Activated CD4-positive, CD25-positive, alpha-beta regulatory T cell (primary cell): ENCODE data around the gene RAB40A.
"Not testable (repeated sequence)": the region's sequence is repeated elsewhere in the genome, so short reads cannot be mapped to it uniquely, and the experiment has no call there.

Experiments used
- DNase-seq, 4 experiments: peaks; one replicate each; lab custom pipeline; 2025; lab: John Stamatoyannopoulos, UW

RAB40A gene

DNA sequence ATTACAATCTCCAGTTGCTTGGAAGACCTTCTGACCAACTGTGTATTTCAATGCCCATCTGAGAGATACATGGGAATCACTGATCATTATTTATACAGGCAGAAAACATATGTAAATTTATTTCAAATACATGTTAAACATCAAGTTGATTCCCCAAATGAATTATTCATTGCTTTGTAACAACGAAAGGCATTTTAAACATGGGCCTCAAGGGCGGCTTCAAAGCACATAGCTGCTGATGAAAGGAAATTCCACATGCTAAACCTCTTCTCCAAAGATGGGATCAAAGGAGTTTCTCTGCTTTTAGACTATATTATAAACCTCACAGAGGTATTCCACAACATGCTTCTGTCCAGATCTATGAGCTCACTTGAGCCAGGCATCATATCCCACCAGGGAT is 4.3 kb upstream of the RAB40A start:
- DNase-seq: no peak

DNA sequence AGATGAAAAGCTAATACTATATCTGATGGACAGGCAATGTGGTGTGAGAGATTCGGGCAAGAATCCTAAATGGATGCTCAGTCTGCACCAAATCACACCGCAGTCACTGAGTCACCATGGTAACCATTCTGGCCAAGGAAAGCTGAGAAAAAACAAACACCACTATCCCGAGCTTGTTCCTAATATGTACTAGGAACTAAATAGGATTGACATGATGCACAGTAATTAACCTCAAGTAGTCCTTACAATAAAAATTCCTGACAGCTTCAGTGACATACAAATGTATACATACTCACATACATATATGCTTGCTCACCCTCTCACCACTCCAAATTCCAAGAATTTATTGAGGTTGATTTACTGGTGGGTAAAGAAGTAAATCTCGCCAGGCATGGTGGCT is 1.1 kb upstream of the RAB40A start:
- DNase-seq: no peak

- no peak for DNase-seq
Measured at GRCh38 chrX:103518571-103518970, 718 bp downstream of the RAB40A start.

GRCh38 chrX:103517246-103517645 is 2.0 kb downstream of the RAB40A start:
- DNase-seq: no peak

DNA sequence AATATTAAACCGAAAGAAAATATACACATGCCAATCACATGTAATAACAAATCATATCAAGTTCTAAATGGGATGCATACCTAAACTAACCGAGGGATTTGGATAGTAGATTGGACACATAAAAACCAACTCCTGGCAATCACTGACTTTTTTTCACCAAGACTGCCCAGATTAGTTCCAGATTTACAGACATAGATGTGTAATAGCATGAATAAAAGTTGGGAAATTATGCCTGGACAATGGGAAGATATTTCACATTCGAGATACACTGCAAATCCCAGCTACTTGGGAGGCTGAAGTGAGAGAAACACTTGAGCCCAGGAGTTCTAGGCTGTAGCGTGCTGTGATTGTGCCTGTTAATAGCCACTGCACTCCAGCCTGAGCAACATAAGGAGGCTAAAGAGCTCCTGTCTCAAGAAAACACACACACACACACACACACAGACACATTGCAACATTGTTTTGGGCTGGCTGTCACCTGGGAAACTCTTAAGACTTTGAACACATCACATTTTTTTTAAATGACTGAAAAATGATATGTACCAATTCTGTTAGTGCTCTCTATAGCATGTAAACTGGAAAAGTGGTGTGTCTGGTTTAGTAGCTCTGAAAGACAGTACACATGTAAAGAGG is 5.7 kb downstream of the RAB40A start:
- no peak for DNase-seq

- no peak for DNase-seq
Measured at GRCh38 chrX:103513067-103513466, 6.2 kb downstream of the RAB40A start.

DNA sequence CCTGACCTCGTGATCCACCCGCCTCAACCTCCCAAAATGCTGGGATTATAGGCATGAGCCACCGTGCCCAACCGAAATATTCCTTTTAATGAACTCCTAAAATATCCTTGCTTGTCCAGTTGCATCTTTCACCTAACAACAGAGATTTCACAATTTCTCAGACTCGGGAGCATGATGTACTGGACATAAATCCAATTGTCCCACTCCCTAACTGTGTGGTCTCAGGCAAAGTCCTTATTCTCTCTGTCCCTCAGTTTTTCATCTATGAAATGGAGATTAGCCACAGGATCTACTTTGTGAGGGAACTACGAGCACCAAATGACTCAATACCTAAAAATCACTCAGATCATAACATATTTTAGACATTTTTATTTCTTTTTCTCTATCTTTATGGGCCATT is 9.3 kb downstream of the RAB40A start:
- DNase-seq: no peak

DNA sequence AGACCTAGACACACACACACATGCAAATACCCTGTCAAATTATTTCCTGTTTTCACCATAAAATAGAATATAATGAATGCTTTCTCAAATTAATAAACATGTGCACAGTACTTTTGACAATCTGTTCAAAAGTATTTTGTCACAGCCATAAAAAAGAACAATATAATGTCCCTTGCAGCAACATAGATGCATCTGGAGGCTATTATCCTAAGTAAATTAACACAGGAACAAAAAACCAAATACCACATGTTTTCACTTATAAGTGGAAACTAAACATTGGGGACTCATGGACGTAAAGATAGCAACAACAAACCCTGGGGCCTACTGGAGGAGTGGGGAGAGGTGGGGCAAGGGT is 15.5 kb downstream of the RAB40A start:
- no peak for DNase-seq

DNA sequence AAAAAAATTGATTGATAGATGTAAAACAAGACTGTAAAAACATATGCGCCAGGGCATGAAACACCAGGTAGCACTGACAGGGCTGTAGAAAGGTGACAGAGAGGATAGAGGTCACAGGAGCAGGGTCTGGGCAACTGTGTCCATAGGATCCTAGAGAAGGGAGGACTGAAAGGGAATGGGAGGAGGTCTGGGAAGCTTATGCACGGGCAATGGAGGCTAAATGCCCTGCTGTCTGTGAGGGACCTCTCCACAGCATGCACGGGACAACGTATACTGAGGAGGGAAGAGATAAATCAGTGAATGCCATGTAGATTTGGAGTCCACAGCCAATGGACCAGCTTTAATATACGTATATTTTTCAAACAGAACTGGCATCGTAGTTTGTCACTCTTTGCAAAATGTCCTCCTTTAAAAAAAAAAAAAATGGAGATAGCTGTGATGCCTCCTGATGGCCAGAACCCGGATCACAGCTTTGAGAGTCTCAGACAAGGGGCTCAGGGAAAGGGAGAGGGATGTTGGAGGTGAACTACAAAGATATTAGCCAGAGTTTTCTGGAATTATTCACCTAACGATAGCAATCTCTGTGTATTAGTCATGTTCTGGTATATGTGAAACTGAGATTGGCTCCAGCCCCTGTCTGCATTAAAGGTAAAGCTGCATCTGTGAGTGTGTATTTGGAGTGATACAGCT is 16.0 kb downstream of the RAB40A start:
- DNase-seq: no peak

DNA sequence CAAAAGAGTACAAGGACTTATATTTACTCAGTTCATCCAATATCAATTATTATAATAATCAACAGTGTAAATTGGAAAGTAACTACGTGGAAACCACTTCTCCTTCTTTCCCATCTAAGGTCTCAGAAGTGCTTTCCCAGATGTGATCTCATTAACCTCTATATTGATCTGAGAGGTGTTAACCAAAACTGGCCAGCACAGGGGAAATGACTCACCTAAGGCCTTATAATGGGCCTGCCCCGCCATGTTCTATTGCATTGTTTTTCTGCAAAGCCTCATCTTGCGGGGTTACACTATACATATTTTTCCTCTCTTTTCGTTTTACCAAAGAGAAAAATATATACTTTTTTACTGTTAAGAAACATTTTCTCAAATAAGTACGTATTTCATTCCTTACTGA is 20.5 kb downstream of the RAB40A start:
- DNase-seq: no peak

- no peak for DNase-seq
Measured at GRCh38 chrX:103495786-103496185, 23.5 kb downstream of the RAB40A start.

GRCh38 chrX:103493578-103493977 is 25.7 kb downstream of the RAB40A start:
- DNase-seq: not testable (repeated sequence)

DNA sequence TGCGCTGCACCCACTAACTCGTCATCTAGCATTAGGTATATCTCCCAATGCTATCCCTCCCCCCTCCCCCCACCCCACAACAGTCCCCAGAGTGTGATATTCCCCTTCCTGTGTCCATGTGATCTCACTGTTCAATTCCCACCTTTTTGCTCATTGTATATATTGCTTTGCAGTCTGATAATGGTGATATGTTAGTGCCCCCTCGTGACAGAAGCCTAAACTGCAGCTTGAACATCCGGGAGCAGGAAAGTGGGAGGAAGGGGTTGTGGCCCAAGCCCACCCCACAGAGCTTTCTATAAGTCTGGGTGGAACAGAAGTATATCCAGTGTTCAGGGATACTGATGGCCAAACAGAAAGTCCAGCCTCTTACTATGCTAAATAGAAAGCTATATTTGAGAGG is 29.6 kb downstream of the RAB40A start:
- peak in 2 of 4 experiments; percentile 1 to 5 for DNase-seq

- no peak for DNase-seq
Measured at GRCh38 chrX:103488794-103489193, 30.5 kb downstream of the RAB40A start.

DNA sequence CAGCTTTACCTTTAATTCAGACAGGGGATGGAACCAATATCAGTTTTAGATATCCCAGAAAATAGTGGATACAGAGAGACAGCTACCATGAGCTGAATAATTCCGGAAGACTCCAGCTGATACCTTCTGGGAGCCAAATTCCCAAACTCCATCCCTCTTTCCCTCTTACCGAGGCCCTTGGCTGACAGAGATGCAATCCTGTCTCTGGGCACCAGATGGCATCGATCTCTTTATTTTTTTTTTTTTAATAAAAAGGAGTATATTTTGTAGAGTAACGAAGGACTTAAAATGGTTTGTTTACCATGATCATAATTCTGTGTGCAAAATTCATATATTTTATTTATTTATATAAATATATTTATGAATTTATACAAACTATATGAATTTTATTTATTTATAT is 31.0 kb downstream of the RAB40A start:
- no peak for DNase-seq

DNA sequence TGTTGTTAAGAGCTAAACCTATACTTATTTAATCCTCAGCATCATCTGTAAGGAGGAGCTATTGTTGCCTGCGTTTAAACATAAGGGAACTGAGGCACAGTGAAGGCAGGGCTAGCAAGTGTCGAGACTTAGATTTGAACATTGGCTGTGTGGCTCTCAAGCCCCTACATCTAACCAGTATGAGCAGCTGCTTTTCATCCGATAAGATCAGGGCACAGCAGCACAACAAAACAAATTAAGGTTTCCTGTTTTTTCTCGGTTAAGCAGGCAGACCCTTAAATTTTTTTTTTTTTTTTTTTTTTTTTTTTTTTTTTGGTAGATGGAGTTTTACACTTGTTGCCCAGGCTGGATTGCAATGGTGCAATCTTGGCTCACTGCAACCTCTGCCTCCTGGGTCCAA is 35.6 kb downstream of the RAB40A start:
- DNase-seq: no peak

DNA sequence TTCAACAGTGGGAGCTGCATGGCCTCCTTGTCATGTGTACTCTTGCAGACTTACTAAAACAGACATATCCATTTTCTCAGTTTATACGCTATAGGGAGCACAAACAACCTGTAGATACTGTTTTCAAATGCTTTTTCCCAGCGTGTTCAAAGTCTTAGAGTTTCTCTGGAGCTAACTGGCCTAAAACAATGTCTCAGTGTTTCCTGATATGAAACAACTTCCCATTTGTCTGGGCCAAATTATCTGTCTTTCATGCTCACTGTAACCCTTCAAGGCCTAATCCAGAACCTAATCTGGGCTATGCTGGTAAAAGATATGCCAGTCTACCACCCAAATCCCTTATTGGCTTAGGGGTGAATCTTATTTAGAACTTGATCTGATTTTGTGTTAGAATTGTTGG is 38.8 kb downstream of the RAB40A start:
- DNase-seq: no peak

DNA sequence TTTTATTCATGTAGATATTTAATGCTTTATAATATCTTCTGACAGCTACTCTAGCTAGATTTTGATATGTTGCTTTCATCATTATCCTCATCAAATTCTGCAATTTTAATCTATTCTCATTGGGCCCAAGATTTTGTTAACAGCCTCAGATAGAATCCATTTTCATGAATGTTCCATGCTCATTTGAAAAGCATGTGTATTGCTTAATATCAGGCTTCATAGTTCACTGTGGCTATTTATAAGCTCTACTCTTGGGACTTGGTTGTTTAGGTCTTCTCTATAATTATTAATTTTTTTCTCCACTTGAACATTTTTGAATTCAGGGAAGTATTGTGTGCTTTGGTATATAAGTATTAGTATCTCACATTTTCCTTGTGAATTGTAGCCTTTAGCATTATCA is 41.8 kb downstream of the RAB40A start:
- DNase-seq: no peak

- DNase-seq: no peak
Measured at GRCh38 chrX:103475381-103475780, 43.9 kb downstream of the RAB40A start.

- not testable (repeated sequence) for DNase-seq
Measured at GRCh38 chrX:103469977-103470376, 49.3 kb downstream of the RAB40A start.

DNA sequence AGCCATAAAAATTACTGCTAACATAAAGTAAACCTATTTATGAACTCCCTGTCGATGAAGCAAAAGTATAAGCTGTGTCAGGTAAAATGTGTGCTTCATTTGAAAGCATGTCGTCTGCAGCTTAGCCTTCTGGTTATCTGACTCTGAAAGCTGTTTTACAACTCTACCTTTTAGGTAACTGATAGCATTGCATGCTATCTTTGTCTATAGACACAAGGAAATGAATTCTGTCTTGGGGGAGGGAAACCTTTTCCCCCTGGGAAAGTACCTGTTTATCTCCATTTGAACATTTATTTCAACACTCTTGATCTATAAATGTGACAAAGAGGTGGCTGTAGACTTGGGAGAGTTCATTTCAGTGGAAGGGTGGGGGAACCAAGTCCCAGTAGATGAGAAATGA is 51.4 kb downstream of the RAB40A start:
- no peak for DNase-seq

DNA sequence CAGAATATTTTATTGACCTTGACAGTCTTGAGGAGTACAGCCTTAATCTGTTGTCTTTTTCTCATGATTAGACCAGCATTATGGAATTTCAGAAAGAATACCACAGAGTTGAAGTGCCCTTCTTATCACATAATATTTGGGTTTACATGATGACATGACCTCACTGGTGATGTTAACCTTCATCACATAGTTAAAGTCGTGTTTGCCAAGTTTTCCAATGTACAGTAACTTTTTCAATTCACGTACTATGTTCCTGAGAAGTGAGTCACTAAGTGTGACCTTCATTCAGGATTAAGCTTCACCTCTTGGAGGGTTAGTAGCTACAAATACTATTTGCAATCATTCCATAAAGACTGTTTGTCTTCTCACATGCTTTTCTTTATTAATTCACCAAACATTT is 52.1 kb downstream of the RAB40A start:
- DNase-seq: no peak

DNA sequence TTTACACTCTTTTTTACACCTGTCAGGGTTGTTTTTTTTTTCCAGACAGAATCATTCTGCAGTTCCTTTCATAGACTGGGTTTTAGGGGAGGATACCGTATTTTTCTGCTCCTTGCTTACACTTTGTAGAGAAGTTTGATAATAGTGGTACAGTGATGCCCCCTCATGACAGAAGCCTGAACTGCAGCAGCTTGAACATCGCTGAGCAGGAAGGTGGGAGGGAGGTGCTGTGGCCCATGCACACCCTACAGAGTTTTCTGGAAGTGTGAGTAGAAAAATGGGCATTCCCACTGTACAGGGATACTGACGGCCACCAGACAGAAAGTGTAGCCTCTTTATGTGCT is 54.5 kb downstream of the RAB40A start:
- peak; percentile 24 to 68 (median 35) for DNase-seq

DNA sequence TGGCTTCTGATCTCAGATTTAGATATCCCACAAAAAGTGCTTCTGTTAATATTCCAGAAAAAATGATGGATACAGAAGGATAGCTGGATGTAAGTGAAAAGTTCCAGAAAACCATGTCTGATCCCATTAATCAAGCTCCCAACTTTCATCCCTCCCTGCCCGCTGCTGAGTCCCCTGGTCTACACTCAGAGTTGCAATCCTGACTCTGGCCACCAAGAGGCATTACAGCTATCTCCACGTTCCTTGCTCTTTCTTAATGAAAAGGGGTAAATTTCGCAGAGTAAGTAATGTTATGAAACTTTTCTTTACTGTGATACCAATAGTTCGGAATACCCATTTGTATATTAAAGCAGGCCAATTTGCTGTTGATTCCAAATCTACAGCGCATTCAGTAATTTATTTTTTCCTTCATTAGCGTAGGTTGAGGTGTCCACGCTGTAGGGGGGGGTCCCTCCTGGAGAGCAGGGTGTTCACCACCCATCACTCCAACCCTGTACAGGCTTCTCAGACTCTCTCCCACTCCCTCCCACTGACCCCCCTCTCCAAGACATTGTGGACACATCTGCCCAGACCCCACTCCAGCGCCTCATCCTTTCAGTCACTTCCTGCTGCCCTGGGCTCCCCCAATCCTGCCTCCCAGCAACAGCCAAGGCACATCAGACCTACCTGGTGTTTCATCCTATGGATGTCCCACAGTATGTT is 55.1 kb downstream of the RAB40A start:
- DNase-seq: peak in 2 of 4 experiments; percentile 0 to 1
